ENCODE data around the gene POLR3B. TPM values are rescaled to one million over a fixed set of nuclear protein-coding genes. Genes with fewer than 3 reads are reported as not detected.

The POLR3B gene
- total RNA-seq, 4 donors from 2014 or later = 5.1 to 10.7 (median 7.4) TPM

GRCh38 chr12:106493531-106493930, 136.0 kb downstream of the POLR3B start:
- no peak for DNase-seq
- H3K27me3 ChIP-seq = no peaks in the 10 kb centered on the region
- no peaks in the 10 kb centered on the region for H3K4me1 ChIP-seq
- H3K4me3 ChIP-seq = no peak overlapping the region
- peaks cover 0 to 3% (median 0%) of the 10 kb centered on the region in 3 donors for H3K36me3 ChIP-seq
- H3K27ac ChIP-seq = no peak overlapping the region
- no peaks in the 10 kb centered on the region for H3K9me3 ChIP-seq
- TF ChIP-seq POLR2A (IDR thresholded peaks at IDR 0.05) = no peak
- TF ChIP-seq, protein P1, sequence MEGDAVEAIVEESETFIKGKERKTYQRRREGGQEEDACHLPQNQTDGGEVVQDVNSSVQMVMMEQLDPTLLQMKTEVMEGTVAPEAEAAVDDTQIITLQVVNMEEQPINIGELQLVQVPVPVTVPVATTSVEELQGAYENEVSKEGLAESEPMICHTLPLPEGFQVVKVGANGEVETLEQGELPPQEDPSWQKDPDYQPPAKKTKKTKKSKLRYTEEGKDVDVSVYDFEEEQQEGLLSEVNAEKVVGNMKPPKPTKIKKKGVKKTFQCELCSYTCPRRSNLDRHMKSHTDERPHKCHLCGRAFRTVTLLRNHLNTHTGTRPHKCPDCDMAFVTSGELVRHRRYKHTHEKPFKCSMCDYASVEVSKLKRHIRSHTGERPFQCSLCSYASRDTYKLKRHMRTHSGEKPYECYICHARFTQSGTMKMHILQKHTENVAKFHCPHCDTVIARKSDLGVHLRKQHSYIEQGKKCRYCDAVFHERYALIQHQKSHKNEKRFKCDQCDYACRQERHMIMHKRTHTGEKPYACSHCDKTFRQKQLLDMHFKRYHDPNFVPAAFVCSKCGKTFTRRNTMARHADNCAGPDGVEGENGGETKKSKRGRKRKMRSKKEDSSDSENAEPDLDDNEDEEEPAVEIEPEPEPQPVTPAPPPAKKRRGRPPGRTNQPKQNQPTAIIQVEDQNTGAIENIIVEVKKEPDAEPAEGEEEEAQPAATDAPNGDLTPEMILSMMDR (IDR thresholded peaks at IDR 0.05) = no peak

DNA sequence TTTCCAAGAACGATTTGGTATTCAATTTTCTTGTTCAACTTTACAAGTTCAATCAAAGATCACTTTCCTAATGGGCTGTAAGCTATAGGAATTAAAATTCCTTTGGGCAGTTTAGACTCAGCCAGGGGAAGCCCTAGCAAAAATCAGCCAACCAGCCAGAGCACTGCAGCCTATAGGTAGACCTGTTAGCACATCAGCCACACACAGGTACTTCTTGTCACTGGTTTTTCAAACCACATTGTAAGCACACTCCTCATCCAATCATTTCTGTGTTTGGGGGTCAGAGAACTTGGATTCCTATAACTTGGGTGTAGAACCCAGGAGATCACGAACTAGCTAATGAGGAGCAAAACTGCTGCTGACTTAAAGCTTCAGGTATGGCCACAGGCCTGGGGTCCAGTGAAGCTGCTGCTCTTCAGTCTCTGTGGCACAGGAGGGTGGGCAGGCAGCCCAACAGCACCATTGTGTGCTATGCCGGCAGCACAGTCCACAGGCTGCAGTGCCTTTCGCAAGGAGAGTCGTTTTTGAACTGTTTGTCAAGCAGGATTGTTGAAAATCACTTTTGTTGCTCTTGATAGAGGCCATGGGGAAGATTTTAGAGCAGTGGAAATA, 137.9 kb downstream of the POLR3B start:
- Histone ChIP-seq H3K4me3 (no peak overlapping the region), H3K27me3 (no peaks in the 10 kb centered on the region), H3K27ac (no peak overlapping the region), H3K9me3 (no peaks in the 10 kb centered on the region), H3K36me3 (peaks cover 0 to 15% (median 0%) of the 10 kb centered on the region in 3 donors), H3K4me1 (no peaks in the 10 kb centered on the region)
- DNase-seq = no peak
- TF ChIP-seq, protein P1 (IDR thresholded peaks at IDR 0.05) = no peak
- TF ChIP-seq POLR2A (IDR thresholded peaks at IDR 0.05) = no peak

GRCh38 chr12:106498056-106498455, 140.5 kb downstream of the POLR3B start:
- no peak for TF ChIP-seq POLR2A (IDR thresholded peaks at IDR 0.05)
- TF ChIP-seq, protein P1 (IDR thresholded peaks at IDR 0.05) = no peak
- H3K27ac ChIP-seq = no peak overlapping the region
- no peak for DNase-seq

DNA sequence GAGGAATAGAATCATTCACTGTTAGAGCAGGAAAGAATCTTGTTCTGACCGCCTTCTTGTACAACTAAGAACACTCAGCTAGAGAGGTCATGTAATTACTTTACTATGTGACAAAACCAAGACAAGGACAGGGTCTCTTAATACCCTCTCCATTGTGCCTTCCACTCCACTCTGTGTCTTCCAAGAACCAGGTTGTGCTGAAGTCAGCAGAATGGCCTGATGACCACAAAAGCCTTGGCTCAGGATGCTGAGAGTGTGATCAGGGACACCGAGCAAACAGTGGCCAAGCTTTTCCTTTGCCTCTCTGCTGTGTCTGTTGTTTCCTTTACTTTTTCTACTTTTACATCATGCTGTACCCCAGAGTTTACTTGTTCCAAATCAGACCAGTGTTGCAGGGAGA, 142.1 kb downstream of the POLR3B start:
- Histone ChIP-seq H3K4me1 (no peaks in the 10 kb centered on the region), H3K9me3 (no peaks in the 10 kb centered on the region), H3K4me3 (no peak overlapping the region), H3K27me3 (no peaks in the 10 kb centered on the region), H3K27ac (no peak overlapping the region), H3K36me3 (peaks cover 0 to 34% (median 0%) of the 10 kb centered on the region in 3 donors)
- TF ChIP-seq, protein P1 (IDR thresholded peaks at IDR 0.05) = no peak
- TF ChIP-seq POLR2A (IDR thresholded peaks at IDR 0.05) = no peak
- no peak for DNase-seq

More at GRCh38 chr12:106498056-106498455, 140.5 kb downstream of the POLR3B start:
- H3K9me3 ChIP-seq = no peaks in the 10 kb centered on the region
- no peaks in the 10 kb centered on the region for H3K27me3 ChIP-seq
- no peak overlapping the region for H3K4me3 ChIP-seq
- peaks cover 0 to 26% (median 0%) of the 10 kb centered on the region in 3 donors for H3K36me3 ChIP-seq
- H3K4me1 ChIP-seq = no peaks in the 10 kb centered on the region

- Histone ChIP-seq H3K4me3 (no peak overlapping the region), H3K27ac (no peak overlapping the region), H3K27me3 (no peaks in the 10 kb centered on the region), H3K9me3 (no peaks in the 10 kb centered on the region), H3K4me1 (no peaks in the 10 kb centered on the region), H3K36me3 (peaks cover 0 to 20% (median 0%) of the 10 kb centered on the region in 3 donors)
- no peak for DNase-seq
- TF ChIP-seq POLR2A (IDR thresholded peaks at IDR 0.05) = no peak
Measured at GRCh38 chr12:106506691-106507090, 149.1 kb downstream of the POLR3B start.

DNA sequence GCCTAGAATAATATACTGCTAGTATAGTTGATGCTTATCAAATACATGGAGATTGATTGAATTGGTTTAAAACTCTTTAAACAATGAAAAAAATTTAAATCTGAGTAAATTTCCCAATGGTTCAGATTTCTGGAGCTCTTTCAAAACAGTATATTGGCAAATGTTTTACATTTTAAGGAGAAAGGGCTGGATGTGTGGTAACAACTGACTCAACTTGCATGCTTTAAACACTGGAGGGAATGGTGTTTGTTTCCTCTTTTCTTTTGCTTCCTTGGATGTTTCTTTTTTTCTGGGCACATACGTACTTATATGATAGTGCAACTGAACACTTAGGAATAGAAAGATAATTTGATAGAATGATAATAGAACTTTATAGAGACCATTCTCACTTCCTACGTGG, 151.4 kb downstream of the POLR3B start:
- TF ChIP-seq, protein P1 (IDR thresholded peaks at IDR 0.05) = no peak
- Histone ChIP-seq H3K4me1 (no peaks in the 10 kb centered on the region), H3K9me3 (no peaks in the 10 kb centered on the region), H3K4me3 (no peak overlapping the region), H3K27ac (no peak overlapping the region), H3K27me3 (no peaks in the 10 kb centered on the region), H3K36me3 (peaks cover 0 to 11% (median 0%) of the 10 kb centered on the region in 3 donors)
- DNase-seq = no peak
